T follicular helper cell (primary cell): ENCODE data around the gene CORO2B.

Experiments
- DNase-seq: peaks from one replicate; pipeline ENCODE4 v3.0.0-alpha.2; 2020; ENCODE audit warnings: low read depth

The CORO2B gene

DNA sequence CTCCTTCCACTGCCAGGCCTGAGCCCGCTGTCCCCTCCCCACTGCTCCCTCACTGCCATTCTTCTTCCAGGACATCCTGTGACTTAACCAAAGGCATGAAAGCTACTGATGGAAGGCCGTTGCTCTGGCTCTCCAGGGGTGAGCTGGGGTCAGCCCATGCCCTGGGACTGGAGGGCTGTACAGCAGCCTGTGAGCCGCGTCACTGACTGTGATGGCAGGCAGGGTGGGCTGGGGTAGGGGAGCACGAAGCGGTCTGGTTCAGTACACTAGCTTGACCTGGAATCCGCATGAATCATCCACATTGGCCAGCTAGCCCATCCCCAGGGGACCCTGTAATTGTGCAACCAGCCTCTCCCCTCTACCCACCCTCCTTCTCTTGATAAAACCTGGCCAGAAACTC, 30.8 kb downstream of the CORO2B start:
- no peak for DNase-seq

DNA sequence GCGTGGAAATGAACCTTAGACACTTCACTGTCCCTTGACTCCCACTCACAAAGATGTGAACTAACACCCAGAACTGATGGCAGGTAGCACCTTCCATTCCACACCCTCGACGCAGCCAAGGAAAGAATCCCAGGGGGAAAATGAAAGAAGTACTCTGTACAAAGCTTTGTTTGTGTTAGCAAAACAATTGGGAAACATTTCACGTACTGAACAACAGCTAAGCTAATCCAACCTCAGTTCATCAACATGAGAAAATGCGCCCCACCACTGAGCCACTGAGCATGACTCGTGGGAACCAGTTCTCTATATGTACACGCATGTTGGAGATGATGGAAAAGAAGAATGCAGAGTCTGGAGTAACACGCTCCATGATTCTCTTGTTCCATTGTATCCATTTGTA, 32.0 kb downstream of the CORO2B start:
- no peak for DNase-seq

DNA sequence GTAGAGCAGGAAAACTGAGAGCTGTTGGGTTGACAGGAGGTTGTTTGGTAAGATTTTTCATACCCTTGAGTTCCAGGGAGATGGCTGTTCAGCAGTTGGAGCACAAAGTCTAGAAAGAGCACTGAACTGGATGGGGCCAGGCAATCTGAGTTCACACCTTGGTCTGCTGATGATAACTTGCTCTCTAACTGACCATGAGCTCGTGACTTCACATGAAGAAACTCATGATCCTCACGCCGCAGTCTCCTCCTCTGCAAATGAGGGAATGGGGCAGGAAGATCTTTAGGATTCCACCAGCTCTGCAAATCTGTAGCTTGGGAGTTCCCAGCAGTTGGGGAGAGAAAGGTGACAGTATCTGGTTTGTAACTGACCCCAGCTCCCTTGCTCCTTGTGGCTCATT, 33.7 kb downstream of the CORO2B start:
- DNase-seq: no peak

DNA sequence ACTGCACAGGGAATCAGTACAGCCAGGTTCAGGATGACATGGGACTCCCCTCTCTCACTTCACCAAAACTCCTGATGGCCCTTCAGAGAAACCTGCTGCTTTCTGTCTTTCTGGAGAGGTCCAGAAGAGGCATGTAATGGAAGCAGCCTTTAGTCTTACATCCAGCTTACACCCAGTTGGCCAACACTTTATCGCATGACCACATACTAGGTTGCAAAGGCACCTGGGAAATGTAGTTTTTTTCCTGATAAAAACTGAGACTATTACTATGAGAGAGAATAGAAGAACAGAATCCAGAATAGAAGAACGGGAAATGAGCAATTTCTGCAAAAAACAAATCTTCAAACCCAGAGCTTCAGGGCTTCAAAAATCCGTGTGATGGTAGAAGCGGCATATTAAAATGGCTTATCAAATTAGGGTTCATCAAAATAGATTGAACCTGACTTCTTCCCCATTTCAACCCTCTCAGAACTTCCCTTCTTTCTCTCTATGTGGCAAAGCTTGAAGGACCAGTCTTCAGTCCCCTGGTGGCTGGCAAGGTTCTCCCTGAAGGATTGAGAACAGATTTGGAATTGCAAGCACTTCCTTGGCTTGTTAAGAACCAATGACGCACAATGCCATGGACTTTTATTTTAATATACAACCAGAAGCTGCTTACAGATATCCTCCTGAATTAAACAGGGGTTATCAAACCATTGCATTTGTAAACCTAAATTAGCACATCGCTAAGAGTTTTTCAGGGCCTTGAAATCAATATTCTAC, 34.4 kb downstream of the CORO2B start:
- DNase-seq: no peak

DNA sequence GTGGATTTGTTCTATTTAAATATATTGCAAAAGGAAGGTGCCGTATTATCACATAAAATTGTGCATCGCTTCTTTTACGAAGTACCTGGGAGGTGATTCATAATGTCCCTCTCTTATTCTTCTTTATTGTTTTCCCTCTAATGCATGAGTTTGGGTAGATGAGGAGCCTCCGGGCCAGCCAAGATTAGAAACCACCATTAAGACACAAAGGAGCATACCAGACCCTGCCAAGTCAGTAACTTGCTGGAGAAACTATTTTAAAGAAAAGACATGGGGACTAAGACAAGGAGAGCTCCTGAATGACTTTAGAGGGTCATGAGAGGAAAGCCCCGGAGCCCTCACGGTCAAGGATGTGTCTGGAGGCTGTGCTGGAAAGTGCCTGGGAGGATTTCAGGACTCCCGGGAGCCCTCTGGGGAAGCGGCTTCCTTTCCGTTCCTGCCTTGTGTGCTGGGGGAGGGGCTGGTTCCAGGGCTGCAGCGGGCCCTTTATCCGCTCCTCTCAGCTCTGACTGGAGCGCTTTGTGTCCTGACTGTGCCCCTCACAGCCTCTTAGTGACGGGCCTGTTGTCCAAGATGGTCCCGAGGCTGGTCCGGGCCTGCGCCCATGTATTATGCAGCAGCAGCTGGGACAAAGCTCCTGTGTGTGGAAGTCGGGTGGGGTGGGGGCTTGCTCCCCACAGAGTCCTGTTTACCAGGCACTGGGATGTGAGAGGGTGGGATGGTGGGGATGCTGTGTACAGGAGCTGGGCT, 35.7 kb downstream of the CORO2B start:
- DNase-seq: no peak

DNA sequence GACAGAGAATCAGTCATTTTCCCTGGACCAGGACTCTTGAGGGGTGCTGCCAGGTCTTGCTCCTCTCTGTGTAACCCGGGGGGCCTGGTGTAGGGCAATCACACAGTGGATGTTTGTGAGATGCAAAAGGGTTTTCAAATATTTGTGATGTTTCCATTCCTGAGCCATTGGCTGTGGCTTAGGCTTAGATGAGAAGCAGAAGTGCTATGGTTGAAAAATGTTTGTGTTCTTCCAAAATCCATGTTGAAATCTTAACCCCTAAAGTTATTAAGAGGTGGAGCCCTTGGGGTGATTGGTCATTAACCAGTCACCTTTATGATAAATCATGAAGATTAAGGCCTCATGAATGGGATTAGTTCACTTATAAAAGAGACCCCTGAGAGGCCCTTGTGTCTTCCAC, 36.5 kb downstream of the CORO2B start:
- no peak for DNase-seq

DNA sequence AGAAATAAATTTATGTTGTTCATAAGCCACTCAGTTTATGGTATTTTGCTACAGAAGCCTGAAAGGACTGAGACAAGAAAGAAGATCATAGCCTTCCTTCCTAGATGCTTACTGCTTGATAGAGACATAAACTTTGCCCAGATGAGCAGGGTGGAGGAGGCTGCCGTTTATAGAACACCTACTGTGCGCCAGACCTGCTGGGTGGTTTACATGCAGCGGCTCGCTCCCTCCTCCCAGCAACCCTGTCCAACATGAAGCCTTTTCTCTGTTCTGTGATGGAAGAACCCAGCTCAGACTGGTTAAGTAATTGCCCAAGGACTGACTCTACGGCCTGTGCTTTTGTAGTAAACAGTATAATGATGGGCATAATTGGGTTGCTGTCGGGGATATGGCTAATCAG, 37.0 kb downstream of the CORO2B start:
- no peak for DNase-seq

DNA sequence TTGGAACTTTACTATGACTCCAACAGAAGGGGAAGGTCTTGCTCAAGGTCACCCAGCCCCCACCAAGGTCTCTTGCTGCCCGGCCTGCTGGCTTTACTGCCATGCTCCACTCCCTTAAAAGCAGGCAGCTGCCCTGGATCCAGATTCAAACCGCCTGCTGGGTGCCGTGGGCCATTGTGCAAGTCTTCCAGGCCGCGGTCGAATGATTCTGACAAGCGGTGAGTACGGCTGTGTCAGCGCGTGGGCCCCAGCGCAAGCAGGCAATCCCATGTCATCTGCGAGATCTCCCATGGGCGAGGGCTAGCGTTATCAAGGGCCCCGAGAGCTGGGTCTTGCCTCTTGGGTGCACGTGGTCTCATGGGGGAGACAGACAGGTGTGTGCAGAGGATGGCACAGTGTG, 37.6 kb downstream of the CORO2B start:
- no peak for DNase-seq

DNA sequence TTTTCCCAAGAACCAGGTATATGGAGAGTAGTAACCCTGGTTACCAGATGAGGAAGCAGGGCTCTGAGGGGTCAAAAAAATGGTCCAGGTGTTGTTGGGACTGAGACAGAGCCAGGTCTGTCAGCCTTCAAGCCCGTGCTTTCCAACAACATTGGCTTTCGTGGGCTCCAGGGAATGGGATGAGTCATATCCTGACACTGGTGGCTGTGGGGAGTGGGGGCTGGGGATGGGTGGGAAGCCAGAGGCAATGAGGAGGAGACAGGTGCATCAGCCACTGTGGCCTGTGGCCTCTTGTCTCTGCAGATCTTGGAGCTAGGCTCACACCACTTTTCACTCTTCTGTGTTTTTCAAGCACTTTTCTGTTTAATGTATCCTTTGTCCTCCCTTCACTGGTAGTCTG, 38.2 kb downstream of the CORO2B start:
- no peak for DNase-seq

DNA sequence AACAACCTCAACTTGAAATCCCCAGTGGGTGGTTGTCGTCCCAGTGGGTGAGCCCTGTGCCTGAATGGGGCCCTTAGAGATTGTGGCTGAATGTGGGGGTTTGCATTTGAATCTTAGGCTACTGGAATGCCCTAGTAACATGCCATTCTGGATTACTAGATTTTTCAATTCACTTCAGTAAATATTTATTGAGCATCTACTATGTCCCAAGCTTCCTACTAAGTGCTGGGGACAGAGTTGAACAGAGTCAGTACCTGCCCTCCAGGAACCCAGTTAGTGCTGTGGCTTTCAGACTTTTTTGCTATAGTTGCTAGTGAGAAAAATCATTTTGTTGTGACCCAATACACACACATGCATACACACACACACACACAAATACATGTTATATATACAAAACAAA, 39.0 kb downstream of the CORO2B start:
- no peak for DNase-seq

DNA sequence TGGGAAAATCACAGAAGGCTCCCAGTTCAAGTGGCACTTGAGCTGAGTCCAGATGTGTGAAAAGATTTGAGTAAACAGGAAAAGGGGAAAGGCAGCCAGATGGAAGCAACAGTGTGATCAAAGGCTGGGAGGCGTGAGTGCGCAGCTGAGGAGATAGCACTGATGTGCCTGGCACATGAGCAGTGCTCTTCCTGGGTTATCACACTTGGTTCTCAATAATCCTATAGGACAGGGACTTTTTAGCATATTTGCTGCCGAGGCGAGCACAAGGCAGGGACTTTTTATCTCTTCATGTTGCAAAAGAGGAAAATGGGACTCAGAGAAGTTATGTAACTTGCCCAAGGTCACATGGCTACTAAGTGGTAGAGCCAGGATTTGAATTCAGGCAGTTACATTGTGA, 39.6 kb downstream of the CORO2B start:
- DNase-seq: no peak

DNA sequence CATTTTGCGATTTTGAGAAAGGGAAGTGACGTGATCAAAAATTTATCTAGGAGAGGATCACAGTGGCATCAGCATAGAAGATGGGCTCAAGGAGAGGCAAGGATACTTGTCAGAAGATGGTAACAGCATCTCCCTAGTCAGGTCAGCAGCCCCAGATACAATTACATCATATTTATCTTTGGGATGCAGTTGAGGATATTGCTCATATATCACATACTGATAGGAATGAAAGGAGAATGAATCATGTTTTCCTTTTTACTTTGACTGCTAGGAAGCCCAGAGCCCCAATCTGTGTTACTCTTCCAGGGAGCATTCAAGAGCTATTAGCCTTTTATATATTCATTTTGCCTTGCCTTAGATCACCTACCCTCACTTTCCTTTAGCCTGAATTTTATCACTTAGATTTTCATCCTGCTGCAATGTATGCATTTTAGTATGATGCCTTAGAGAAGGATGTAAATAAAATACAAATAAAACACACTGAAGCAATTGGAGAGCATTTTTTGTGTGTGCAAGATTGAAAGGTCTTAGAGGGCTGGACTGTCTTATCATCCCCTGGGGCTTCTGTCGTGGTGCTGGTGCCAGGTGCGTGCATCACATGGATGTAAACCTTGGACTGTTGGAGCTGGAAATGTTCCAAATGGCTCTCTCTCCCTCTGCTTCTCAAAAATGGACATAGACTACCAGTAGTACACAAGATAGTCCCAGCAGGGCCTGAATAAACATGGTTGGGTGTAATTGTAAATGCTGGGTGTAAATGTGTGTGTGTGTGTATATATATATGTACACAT, 40.3 kb downstream of the CORO2B start:
- DNase-seq: no peak

DNA sequence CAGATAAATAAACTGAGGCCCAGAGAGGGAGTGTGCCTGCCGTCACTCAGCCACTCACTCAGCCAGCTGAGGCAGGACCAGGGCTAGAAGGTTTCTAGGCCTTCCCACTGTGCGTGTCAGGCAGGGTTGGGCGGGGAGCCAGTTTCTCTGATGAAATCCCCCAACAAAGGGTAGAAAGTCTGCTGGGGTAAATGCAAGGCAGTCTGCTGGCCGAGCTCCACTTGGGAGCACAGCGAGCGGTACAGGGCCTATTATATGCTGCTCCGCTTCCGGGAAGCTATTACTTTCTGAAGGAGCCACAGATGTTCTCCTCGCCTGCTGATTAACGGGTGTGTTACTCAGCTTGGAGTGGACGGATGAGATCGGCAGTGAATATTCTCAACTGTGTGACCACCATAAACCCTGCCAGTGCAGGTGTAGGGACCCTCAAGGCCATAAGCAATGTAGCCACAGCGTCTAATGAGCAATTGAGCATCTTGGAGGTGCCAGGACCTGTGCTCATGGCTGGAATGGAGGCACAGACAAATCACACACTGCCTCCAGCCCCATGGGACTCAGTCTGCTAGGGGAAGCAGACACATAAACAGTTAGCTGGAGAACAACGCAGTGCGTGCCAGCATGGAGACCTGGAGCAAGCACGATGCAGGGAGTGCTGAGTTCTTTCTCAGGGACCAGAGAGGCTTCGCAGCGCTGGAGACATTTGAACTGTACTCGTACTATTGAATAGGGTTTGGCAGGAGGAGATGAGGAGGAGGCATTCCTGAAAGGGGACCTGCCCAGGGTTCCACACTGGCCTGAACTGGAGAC, 42.1 kb downstream of the CORO2B start:
- no peak for DNase-seq

DNA sequence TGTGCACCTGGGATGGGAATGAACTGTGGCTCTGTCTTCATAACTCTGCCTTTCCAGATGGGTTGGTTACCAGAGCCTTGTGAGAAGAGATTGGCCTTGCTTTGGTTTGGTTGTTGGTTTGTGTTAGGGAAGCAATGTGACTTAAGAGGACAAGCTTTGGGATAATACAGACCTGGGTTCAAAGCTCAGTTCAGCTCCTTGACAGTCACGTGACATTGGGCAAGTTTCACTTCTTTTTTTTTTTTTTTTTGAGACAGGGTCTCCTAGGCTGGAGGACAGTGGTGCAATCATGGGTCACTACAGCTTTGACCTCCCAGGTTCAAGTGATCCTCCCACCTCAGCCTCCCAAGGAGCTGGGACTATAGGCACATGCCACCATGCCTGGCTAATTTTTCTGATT, 42.7 kb downstream of the CORO2B start:
- DNase-seq: no peak

DNA sequence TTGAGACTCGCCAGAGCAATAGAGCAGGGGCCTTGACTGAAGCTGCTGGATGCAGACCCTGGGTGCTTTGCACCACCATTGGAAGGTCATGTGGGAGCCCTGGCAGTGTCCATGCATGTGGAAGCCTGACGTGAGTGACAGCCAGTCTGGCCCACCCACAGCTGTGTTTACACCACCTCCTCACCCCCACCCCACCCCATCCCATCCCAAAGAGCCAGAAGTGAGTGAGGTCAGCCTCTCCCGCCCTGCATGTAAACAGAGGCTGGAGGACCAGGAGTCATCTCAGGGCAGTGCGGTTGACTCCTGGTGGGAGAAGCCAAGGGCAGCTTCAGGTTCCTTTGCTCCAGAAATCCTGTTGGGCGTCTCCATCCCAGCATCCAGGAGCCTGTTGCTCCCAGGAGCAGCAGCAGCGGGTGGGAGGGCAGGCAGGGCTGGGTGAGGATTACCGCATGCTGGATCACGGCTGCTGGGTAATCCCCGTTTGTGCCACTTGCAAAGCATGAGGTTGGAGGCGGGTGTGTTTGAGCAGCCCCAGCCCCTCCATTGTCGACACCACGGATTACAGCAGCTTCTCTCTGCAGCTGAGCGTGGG, 44.6 kb downstream of the CORO2B start:
- DNase-seq: no peak

DNA sequence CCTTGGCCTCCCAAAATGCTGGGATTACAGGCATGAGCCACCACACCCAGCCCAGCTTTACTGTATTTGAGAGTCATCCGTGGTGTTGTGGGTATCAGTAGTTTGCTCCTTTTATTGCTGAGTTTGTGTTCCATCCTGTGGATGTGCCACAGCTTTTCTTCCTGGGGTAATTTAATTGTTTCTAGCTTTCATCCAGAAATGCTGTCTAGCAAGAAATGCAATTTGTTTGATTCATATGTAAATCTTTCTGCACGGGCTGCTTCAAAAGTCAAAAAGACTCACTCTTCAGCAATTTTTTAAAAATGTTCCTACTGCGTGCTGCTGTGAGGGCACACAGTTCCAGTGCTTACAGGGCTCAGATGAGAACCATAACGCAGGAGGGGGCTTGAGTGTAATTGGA, 47.1 kb downstream of the CORO2B start:
- no peak for DNase-seq

DNA sequence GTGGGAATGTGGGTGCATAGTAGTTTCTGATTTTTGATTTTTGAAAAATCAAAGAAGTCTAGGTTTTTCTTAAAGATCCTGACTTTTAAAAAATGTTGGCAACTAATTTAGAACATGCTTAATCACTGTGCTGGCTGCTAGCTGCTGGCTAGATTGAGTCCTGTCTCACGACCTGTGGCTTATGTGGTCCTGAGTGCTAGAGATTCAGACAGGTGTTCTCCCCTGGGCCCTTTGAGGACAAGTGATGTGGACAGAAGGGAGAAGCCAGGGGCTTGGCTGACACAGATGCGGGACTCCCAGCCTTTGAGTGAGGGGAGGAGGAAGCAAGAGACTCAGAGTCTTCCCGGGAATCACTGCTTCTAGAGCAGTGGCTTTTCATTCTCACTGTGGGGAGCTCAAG, 47.5 kb downstream of the CORO2B start:
- DNase-seq: no peak

DNA sequence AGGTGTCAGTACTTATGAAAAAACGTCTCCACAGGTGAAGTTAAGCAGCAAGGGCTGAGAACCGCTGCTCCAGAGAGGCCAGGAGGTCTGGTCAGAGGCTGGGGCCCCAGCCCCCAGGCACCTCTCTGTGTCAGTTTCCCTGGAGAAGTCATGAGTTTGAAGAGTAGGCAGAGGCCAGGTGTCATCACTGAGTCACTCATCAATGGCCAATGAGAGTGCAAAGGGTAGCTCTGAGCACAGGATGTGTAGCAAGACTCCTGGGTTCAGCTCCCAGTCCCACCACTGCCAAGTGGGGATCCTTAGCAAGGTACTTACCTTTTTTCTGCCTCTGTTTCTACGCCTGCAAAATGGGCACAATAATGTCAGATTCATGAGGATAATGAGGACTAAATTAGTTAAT, 47.9 kb downstream of the CORO2B start:
- DNase-seq: no peak

DNA sequence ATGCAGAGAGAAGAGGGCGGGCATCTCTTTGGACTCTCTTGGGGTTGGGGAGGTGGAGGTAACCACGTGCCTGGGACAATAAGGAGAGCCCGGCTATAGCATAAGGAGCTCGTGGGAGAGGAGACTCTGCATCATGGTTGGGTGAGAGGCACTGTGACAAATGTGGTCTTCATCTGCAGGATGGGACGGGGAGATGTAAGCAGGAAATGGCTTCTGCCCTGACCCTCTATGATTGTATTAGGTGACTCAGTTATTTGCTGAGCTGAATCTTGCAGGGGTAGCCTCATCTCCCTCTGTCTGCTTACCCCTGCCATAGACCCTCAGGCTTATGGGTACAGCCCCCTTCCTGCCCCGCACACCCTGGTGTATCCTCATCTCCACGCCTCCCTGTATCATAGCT, 48.7 kb downstream of the CORO2B start:
- DNase-seq: no peak

DNA sequence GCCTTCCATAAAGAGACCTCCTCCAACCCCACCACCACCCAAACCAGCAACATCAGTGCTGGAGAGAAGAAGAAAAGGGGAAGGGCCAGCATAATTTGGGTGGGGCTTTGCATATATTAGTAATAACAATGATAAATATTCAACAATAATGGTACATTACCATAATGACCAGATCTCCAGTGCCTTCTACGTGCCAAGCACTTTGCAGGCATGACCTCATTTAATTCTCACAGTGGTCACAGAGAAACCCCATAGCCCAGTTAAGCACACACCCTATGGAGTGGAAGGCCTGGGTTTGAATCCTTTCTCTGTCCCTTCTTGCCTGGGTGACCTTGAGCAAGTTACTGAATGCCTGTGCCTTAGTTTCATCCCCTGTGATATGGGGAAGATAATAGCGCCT, 49.2 kb downstream of the CORO2B start:
- no peak for DNase-seq

DNA sequence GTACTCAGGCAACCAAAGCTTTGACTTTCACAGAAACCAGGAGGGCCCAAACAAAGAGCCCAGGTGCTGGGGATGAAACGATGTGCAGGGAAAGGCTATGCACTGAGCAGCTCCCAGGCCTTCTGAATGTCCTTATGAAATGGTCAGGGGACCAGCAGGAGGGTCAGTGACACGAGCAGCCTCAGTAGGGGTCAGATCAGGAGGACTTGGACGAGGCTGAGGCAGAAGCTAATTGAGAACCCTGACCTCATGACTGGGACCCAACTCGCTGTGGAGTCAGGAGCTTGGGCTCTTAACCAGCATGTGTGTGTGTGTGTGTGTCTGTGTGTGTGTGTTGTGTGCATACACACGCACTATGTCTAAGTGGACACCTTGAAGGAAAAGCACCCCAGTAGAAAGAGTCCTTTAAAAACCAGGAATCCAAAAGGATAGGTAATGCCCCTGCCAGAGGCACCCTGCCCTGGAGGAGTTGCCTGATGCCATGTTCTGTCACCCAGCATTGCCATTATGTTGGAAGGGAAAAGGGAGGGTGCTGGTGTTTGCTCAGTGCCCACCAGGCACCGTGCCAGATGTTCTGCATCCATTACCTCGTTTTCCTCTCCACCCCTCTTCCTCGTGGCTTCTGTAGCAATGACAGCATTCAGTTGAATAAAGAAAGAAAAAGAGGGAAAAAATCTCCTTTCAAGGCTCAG, 50.9 kb downstream of the CORO2B start:
- no peak for DNase-seq
